Measurements from ENCODE around the gene ESRRB. TPM values are rescaled to one million over a fixed set of nuclear protein-coding genes. Genes with fewer than 3 reads are reported as not detected.

ESRRB gene
- total and polyA plus RNA-seq, 9 donors, result 0.07 to 0.40 TPM; not detected in 7

- no peak for DNase-seq
- no peaks in the 10 kb centered on the region for H3K9me3 ChIP-seq
- H3K36me3 ChIP-seq, result no peaks in the 10 kb centered on the region
- H3K4me1 ChIP-seq (ENCODE audit: insufficient read depth), result no peaks in the 10 kb centered on the region
- no peak overlapping the region for H3K27ac ChIP-seq
- H3K27me3 ChIP-seq, result no peaks in the 10 kb centered on the region
- 49 to 59% (median 54%) methylated on average over 9 of the region's 9 CpGs for WGBS, 3 donors
- intact Hi-C loops (cut with DNase I), result no loop called here
- H3K4me3 ChIP-seq, result no peak overlapping the region
- no peak for TF ChIP-seq CTCF (IDR thresholded peaks at IDR 0.05)
- no peak for TF ChIP-seq POLR2A (IDR thresholded peaks at IDR 0.05)
- no peak for TF ChIP-seq EP300 (IDR thresholded peaks at IDR 0.05)
Observed at GRCh38 chr14:76456891-76457586, 81.1 kb downstream of the ESRRB start.

GRCh38 chr14:76457841-76458240 is 81.9 kb downstream of the ESRRB start:
- TF ChIP-seq EP300 (IDR thresholded peaks at IDR 0.05), result no peak
- TF ChIP-seq CTCF (IDR thresholded peaks at IDR 0.05), result no peak
- Histone ChIP-seq H3K4me1 (ENCODE audit: insufficient read depth) (no peaks in the 10 kb centered on the region), H3K27me3 (no peaks in the 10 kb centered on the region), H3K4me3 (no peak overlapping the region), H3K36me3 (no peaks in the 10 kb centered on the region), H3K27ac (no peak overlapping the region), H3K9me3 (no peaks in the 10 kb centered on the region)
- intact Hi-C loops (cut with DNase I), result no loop called here
- 76 to 81% (median 79%) methylated on average over 5 of the region's 5 CpGs for WGBS, 3 donors
- no peak for DNase-seq

GRCh38 chr14:76461886-76462285 is 85.9 kb downstream of the ESRRB start:
- Histone ChIP-seq H3K4me3 (no peak overlapping the region), H3K27me3 (no peaks in the 10 kb centered on the region), H3K4me1 (ENCODE audit: insufficient read depth) (no peaks in the 10 kb centered on the region), H3K27ac (no peak overlapping the region), H3K36me3 (no peaks in the 10 kb centered on the region), H3K9me3 (no peaks in the 10 kb centered on the region)
- WGBS, 3 donors, result 92 to 95% (median 94%) methylated on average over 4 of the region's 4 CpGs
- TF ChIP-seq POLR2A (IDR thresholded peaks at IDR 0.05), result no peak
- no peak for TF ChIP-seq EP300 (IDR thresholded peaks at IDR 0.05)
- no peak for TF ChIP-seq CTCF (IDR thresholded peaks at IDR 0.05)
- no peak for DNase-seq
- intact Hi-C loops (cut with DNase I), result no loop called here

- H3K27ac ChIP-seq, result no peak overlapping the region
- intact Hi-C loops (cut with DNase I), result no loop called here
- H3K4me1 ChIP-seq (ENCODE audit: insufficient read depth), result no peaks in the 10 kb centered on the region
- no peaks in the 10 kb centered on the region for H3K9me3 ChIP-seq
- no peaks in the 10 kb centered on the region for H3K36me3 ChIP-seq
- H3K27me3 ChIP-seq, result no peaks in the 10 kb centered on the region
- TF ChIP-seq EP300 (IDR thresholded peaks at IDR 0.05) (no peak), CTCF (IDR thresholded peaks at IDR 0.05) (no peak), POLR2A (IDR thresholded peaks at IDR 0.05) (no peak)
- no peak for DNase-seq
- WGBS, 3 donors, result 90 to 96% (median 94%) methylated on average over 11 of the region's 11 CpGs
- H3K4me3 ChIP-seq, result no peak overlapping the region
Observed at GRCh38 chr14:76462330-76462729, 86.4 kb downstream of the ESRRB start.

All from ovary (tissue), 9 donors.